HG03280 (cell line): ENCODE data around the gene SLIT3.

Experiments used
- ATAC-seq: cut with Tn5 transposase; IDR thresholded peaks from one replicate; pipeline ENCODE4 v1.9.1; 2021; ENCODE audit warnings: mild to moderate bottlenecking, moderate library complexity; ENCODE audit not compliant: unreplicated experiment

SLIT3 gene

GRCh38 chr5:168669156-168669555 lies 631.8 kb downstream of the SLIT3 start:
- no peak for ATAC-seq

DNA sequence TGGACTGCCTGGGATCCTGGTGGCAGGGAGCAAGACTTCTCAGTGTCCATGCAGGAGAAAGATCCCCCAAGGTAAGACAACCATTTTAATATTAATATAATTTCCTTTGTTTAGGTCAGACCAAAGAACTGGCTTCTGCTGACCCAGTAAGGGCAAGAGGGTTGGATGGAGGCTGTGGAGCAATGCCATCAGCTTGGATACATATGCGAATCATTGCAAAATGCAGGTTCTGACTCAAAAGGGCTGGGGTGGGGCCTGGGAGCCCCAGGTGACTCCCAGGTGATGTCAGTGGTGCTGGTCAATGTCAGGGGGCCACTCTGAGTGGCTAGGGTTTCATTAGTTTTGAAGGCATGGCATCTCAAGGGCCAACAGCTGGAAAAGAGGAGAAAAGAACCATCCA lies 632.9 kb downstream of the SLIT3 start:
- no peak for ATAC-seq

DNA sequence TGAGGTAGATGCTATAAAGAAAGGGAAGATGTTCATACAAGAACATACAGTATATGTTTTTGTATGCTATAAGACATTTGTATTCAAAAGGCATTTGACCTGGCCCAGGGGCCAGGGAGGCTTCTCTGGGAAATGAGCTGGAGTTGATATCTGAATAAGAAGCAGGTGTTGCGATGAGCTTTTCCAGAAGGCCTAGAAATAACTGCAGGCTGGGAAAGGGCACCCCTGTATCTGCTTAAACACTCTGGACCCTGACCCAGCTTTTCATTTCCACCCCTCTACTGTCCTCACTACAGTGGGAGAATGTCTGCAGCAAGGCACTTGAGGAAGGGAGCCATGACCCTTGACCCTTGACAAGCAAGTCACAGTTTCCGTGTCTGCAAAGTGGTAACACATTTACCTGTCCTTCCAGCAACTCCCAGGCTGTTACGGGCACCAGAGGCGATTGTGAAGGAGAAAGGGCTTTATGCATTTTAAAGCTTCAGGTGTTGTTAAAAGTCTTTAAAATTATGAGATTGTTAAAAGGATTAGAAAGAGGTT lies 633.6 kb downstream of the SLIT3 start:
- ATAC-seq, result no peak

DNA sequence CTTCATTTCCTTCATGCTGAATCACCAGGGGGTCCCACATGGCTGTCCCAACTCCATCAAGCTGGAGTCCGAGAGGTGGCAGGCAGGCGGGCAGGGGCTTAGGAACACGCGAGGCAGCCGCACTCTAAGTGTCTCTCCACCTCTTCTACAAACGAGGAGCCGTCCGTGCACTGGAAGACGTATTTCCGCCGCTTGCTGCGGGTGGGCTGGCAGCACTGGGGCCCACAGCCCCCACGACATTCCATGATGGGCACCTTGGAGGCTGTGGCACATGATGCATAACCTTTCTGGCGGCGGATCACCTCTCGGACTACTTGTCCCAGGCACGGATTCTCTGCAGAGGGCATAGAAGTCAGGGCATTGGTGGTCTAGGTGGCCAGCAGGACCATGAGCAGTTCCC lies 634.6 kb downstream of the SLIT3 start:
- no peak for ATAC-seq

DNA sequence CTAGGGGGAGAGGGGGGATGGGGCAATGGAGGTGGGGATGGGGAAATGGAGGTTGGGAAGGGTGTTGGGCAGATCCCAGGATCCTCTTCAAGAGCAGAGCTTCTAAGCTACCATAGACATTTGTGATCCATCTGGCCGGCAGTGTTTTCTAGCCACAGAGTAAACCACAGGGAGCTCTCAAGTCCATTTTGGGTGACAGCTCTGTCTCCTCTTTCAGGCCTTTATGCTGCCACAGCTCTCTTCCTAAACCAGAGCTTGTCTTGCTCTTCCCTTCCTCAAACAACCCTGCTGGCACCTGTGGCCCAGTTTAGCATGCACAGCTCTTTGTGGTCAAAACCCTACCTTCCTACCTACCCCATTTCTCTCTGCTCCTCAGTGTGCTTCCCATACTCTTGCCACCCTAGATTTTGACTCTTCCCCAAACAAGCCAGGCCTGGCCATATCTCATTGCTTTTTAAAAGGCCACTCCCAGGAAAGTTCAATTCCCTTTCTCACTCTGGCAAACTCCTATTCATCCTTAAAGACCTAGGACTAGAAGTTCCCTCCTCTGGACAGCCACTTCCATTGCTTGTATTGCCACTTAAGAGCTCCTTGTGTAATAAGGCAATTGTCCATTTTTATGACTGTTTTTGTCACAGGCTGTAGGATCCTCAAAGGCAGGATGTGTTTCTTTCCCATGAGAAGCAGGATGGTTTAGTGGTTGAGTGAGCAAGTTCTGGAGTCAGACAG lies 637.5 kb downstream of the SLIT3 start:
- ATAC-seq, result no peak

DNA sequence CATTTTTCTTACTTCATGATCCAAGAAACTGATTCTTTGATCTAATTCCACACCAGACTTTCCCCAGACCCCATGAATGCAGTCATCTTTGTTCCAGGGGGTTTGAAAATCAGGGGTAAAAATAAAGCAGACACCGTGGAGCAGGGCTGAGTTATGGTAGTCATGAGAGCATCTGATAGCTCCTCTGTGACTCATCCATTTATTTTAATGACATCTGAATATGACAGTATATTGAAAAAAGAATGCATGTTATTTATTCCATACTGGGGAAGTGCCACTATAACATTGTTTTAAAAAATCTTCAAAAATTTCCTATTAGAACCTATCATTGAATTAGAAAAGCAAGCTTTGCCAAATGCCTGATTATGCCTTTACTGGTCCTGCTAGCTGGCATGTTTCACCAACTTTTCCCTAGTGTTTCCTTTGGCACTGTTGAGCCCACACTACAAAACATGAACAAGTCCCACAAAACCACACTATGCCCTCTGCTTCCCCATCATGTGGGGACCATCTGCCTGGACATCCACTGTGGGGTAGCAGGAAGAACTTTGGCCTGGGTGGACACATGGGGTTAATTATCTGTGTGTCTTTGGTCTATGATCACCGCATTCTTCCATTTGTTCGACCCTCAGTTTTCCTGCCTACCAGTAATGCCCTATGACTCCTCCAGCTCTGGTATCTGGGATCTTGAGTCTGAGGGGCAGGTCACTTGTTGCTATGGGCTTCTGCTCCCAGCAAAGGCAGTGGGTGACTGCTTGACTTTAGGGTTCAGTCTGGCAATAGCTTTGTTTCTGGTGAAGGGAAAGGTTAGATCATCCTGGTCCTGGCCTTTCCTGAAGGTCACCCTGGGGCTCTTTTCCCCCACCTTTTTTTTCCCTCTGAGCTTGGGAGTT lies 639.1 kb downstream of the SLIT3 start:
- ATAC-seq, result no peak

GRCh38 chr5:168660691-168661090 lies 640.2 kb downstream of the SLIT3 start:
- no peak for ATAC-seq

DNA sequence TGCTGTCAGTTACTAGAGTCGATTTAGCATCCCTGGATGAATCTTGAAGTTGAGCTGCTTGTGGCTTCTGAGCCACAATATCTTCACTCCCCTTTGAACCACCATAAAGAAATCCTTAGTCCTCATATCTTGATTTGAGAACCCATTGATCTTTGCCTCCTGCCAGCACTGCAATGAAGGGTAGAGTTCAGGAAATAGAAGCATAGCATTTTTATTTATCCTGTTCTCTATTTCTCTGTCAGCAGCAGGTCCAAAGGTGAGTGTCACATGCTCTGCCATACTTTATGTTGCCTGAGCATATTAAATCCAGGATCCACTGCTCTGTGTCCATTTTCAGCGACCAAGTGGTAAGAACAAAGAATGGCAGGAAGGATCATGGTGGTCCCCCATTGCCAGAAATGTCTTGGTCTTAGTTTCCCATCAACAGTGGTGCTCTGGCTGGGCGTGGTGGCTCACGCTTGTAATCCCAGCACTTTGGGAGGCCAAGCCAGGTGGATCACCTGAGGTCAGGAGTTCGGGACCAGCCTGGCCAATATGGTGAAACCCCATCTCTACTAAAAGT lies 641.6 kb downstream of the SLIT3 start:
- no peak for ATAC-seq

DNA sequence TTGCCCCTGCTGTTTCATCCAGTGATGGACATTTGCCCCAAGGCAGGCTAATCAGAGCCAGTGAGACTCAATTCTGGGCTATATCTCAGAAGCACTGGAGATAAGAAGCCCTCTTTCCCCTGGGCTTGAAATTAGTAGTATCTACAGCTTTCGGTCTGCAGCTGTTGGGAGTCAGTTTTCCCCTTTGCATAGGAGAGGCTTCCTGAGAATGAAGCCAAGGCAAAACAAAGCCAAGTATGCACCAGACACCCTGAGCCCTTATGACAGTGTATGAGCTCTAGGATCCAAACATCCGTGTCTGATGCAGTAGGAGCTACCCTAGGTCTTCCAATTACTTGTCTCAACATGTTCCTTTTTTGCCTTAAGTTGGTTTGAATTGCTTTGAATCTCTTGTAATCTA lies 642.5 kb downstream of the SLIT3 start:
- no peak for ATAC-seq

- ATAC-seq, result no peak
Measured at GRCh38 chr5:168656633-168657032, 644.3 kb downstream of the SLIT3 start.

GRCh38 chr5:168655316-168655715 lies 645.6 kb downstream of the SLIT3 start:
- no peak for ATAC-seq

DNA sequence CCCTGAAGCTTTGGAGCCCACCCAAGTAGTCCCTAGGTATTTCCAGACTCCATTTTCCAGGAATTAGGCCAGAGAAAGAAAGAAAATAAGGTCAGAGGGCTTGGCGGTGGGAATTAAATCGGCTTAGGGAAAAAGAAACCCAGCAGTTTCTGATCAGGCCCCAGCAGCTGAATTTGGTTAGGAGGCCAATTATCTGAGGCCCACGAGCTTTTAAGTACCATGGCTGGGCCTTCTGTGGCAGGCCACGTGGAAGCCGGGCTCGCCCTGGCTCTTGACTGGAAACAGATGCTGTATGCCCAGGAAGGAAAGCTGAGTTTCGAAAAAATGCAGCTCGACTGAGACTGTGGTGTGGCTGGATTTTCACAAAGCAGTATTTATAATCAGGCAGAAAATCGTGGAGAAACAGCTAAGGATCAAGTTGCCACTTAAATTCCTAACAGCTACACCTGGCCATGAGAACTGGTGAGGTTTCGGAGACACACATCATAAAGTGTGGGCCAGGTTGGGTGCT lies 646.7 kb downstream of the SLIT3 start:
- ATAC-seq, result no peak

DNA sequence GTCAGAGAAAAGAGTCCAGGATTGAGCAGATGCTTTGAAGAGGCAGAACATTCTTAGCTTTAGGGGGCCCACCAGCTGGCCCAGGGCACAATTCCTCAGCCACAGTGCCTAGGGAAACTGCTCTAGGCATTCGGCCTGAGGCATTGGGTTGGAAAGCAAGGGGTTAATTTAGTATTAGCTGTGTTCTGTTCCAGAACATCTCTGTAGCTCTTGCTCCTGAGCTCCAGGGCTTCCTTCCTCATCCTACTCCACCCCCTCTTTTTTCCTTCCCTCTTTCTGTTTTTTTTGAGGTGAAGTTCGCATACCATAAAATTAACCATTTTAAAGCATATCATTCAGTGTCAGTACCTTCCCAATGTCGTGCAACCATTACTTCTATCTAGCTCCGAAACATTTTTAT lies 647.3 kb downstream of the SLIT3 start:
- ATAC-seq, result no peak

DNA sequence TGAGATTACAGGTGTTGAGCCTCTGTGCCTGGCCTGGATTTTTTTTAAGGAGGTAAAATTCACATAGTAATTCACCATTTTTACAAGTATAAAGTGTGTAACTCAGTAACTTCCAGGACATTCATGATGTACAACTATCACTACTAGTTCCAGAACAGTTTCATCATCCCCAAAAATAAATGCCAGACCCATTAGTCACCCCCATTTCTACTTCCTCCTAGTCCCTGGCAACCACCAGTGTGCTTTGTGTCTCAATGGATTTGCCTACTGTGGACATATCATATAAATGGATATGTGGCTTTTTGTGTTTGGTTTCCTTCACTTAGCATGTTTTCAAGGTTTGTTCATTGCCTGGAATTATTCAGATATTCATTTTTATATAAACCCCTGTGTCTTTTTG lies 649.3 kb downstream of the SLIT3 start:
- no peak for ATAC-seq

DNA sequence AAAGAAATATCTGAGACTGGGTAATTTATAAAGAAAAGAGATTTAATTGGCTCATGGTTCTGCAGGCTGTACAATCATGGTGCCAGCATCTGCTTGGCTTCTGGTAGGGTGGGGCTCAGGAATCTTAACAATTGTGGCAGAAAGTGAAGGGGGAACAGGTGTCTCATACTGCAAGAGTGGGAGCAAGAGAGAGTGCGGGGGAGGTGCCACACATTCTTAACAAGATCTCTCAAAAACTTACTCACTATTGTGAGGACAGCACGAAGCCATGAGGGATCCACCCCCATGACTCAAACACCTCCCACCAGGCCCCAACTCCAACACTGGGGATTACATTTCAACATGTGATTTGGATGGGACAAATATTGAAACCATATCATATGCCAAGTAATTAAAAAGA lies 651.6 kb downstream of the SLIT3 start:
- ATAC-seq, result no peak

DNA sequence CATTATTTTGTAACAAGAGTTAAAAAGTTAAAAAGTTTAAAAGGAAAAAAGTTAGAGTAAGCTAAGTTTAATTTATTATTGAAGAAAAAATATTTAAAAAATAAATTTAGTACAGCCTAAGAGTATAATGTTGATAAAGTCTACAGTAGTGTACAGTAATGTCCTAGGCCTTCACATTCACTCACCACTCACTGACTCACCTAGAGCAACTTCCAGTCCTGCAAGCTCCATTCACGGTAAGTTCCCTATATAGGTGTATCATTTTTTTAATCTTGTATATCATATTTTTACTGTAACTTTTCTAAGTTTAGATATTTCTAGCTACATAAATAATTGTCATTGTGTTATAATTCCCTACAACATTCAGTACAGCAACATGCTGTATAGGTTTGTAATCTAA lies 652.4 kb downstream of the SLIT3 start:
- no peak for ATAC-seq

DNA sequence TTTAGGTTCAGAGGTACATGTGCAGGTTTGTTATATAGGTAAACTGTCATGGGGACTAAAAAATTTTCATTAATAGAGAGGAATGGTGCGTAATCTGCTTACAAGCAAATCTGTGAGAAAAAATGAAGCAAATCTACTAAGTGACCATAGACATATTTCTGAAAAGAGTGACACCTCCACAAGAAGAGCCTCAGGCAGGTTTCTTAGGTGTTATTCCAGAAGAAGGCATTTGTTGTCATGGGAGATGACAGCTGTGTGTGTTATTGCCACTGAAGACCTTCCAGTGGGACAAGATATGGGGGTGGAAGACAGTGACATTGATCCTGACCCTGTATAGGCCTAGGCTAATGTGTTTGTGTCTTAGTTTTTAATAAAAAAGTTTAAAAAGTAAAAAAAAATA lies 652.9 kb downstream of the SLIT3 start:
- no peak for ATAC-seq

DNA sequence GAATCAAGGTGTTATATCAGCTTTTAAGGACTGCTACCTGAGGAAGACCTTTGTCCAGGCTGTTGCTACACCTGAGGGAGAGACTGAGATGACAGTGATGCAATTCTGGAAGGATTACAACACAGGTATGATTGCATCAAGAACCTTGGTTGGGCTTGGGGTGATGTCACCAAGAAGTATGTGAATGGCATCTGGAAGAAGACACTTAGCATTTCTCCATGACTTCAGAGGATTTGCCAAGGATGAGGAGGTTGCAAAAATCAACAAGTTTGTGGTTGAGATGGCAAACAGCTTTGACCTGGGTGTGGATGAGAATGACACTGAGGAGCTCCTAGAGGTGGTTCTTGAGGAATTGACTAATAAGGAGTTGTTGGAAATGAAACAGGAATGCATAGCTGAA lies 653.9 kb downstream of the SLIT3 start:
- ATAC-seq, result no peak

DNA sequence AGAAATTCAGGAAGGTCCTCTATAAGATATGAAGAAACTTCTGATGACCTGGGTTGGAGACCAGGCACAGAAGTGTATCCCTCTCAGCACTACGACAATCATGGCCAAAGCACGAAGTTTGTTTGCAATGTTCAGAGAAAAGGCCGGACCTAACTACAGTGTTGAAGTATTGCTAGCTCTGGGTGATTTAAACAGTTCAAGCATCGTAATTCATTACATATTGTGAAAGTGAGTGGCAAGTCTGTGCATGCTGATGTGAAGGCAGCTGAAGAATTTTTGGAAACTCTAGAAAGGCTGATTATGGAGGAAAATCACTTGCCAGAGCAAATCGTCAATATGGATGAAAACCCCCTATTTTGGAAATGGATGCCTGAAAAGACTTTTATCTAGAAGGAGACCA lies 654.6 kb downstream of the SLIT3 start:
- ATAC-seq, result no peak

GRCh38 chr5:168645195-168645594 lies 655.7 kb downstream of the SLIT3 start:
- ATAC-seq, result no peak

GRCh38 chr5:168642019-168642418 lies 658.9 kb downstream of the SLIT3 start:
- no peak for ATAC-seq
